ENCODE measurements around the gene CENPP.

DNA sequence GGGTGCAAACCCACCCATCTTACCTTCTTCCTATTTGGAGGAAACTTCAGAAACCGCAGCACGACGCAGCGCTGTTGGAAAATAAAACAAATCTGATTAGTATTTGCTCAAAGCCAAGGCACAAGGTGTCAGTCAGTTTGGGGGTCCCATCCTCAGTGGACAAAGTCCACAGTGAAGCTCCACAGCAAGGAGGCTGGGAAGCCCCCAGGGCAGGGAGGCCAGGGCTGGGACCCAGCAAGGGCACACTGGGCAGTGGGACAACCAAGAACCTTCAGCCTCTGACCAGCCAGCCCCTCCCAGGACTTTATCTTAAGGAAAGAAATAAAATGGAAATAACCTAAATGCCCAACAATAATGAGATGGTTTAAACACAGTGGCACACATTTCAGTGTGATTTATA is 332.9 kb downstream of the CENPP start:
- TF ChIP-seq, protein P1, sequence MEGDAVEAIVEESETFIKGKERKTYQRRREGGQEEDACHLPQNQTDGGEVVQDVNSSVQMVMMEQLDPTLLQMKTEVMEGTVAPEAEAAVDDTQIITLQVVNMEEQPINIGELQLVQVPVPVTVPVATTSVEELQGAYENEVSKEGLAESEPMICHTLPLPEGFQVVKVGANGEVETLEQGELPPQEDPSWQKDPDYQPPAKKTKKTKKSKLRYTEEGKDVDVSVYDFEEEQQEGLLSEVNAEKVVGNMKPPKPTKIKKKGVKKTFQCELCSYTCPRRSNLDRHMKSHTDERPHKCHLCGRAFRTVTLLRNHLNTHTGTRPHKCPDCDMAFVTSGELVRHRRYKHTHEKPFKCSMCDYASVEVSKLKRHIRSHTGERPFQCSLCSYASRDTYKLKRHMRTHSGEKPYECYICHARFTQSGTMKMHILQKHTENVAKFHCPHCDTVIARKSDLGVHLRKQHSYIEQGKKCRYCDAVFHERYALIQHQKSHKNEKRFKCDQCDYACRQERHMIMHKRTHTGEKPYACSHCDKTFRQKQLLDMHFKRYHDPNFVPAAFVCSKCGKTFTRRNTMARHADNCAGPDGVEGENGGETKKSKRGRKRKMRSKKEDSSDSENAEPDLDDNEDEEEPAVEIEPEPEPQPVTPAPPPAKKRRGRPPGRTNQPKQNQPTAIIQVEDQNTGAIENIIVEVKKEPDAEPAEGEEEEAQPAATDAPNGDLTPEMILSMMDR (IDR thresholded peaks at IDR 0.05; ENCODE audit: insufficient read depth, low read depth, low read length) = no peak
- no peak for TF ChIP-seq EZH2 (IDR thresholded peaks at IDR 0.05; ENCODE audit: insufficient read depth, low read length)

Data from astrocyte (in vitro differentiated cells and primary cell).